NCI-H187 treated with DMSO at 0.1 percent for 48 hours (cell line): ENCODE results near the gene SMC4.

Experiments used
- DNase-seq: peaks from one replicate; lab custom pipeline; 2025; lab: John Stamatoyannopoulos, UW

The SMC4 gene

DNA sequence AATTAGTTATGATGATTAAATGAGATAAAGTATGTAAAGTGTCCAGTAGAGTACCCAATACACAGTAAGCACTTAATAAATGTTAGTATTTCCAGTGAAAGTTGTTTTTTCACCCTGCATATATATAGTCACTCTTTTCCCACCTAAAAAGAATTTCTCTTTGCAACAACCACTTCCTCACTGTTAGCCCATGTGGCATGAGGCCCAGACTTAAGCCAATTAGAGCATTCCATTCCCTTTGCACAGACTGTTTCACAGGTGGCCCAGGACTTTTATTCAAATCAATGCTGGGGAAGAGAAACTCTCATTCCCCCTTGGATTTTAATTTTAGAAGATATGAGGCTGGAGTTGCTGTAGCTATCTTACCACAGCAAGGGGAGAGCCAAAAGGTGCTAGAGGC is 4.2 kb upstream of the SMC4 start:
- no peak for DNase-seq

DNA sequence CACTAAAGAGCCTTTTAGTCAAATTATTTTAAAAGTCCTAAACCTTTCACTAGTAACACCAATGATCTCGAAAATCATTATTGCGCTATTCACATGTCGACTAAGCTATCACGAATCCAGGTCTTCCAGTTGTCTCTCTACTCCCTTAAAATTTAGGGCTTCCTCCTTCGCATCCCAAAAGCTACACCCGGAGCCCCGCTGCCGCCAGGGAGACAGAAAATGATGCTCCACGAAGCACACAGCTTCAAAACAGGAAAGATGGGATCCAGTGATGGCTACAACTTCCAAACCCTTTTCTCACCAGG is 678 bp upstream of the SMC4 start:
- no peak for DNase-seq

DNA sequence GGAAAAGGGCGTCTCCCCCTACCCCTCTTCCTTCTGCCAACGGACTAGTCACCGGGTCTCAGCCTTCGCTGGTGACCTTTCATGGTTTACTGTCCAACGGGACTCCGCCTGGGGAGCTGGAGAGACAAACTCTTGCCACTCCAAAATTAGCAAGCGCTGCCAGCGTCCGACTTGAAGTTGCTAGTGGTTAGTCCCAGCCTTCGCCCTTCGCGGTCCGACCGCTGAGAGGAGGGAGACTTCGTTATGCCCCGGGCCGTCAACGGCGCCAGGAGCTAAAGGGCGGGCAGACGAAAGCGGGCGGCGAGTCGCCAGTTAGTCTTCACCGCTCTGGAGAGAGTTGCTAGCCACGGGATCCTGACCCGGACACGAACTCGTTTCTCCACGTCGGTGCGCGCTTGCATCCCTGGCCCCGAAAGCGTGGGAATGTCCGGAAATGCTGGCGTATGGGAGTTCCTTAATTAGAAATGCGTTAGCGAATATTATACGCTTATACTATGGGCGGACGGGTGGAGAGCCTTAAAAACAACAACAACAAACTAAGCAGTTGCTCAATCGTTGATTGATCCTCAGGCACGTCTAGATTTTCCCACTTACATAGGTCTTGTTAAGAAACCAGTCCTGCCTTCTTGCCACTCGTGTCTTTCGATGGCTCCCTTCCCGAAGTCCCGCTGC is 716 bp downstream of the SMC4 start:
- no peak for DNase-seq

DNA sequence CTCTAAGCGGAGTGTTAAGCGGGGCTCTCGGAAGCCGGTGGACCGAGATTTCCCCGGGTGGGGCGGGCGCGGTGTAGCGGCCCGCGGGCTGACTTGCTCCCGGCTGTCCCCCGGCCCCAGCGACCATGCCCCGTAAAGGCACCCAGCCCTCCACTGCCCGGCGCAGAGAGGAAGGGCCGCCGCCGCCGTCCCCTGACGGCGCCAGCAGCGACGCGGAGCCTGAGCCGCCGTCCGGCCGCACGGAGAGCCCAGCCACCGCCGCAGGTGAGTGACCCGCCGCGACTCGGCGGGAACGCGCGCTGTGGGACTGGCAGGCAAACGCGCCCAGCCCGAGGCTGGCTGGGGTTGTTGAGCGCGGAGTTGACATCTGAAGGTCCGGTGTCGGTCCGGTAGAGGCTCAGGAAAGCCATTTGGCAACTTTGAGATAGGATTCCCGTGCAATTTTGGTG is 1.3 kb downstream of the SMC4 start:
- no peak for DNase-seq

DNA sequence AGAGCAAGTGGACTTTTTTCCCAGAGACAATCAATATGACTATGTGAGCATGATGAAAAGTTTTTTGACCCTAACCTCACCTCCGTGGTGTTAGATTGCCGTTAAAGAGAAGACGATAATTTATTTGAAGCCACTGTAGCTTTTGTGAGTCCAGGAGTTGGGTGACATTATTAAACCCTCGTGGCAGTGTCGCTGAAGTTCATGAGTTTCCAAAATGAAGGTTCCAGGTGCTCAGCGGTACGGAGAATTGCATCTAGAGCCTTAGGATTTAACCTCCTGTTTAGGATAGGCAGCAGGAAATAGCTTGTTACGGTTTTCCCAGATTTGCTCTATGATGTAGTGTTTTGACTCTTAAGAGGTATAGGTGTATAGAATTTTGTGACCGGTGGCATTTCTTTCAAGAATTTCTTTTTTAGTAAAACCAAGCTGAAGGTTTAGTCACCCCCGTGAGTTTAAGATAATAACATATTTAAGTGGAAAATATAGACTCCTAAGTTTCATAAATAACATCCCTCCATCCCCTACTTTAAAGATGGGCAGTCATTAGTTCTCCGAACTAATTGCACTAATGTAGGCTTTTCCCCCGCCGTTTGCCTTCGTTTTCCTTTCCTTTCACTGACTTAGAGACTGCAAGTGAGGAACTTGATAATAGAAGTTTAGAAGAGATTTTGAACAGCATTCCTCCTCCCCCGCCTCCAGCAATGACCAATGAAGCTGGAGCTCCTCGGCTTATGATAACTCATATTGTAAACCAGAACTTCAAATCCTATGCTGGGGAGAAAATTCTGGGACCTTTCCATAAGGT is 2.0 kb downstream of the SMC4 start:
- DNase-seq: no peak

DNA sequence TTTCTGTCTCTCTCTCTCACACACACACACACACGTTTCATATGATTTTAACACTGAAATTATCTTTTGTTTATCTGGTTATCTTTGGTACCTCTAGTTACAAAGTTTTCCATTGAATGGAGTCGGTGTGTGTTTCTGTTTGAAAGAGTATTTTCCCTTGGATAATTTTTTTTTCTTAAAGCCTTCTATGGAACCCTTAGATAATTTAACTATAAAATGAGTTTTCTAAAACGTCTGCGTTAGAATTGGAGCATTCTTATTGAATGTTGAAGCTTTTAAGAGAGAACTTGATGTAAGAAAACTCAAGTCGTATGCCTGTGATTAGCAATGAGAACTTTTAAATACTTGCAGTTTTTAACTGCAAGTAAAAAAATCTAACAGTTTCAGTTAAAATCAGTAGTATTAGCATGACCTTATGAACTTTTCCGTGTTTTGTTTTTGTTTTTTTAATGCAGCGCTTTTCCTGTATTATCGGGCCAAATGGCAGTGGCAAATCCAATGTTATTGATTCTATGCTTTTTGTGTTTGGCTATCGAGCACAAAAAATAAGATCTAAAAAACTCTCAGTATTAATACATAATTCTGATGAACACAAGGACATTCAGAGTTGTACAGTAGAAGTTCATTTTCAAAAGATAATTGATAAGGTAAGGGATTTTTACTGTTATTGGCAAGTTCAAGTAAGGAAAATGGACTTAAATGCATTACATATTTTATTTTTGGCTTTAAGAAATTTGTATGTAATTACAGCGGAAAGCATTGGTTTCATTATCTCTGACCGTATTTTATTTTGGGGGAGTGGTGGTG is 3.0 kb downstream of the SMC4 start:
- no peak for DNase-seq

DNA sequence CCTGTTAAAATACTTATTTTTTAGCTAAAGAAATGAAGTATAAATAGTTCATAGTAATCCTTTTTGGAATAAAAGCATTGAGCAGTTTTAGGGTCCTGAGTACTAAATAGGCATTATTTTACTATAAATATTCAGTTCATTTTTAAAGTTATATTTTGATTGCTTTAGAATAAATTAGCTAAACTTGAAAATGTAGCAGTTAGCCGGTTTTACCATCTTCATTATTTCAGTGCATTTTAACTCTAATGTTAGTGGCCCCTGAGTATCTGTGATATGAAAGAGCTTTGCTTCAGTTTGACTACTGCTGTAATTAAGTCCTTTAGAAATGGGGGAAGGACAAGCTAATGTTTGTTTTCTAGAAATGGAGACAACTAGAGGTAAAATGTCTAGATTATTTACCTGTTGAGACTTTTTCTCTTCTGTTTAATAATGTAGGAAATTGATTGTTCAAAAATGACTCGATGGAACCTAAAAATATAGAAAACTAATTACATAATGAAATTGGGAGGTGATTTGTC is 3.6 kb downstream of the SMC4 start:
- no peak for DNase-seq

DNA sequence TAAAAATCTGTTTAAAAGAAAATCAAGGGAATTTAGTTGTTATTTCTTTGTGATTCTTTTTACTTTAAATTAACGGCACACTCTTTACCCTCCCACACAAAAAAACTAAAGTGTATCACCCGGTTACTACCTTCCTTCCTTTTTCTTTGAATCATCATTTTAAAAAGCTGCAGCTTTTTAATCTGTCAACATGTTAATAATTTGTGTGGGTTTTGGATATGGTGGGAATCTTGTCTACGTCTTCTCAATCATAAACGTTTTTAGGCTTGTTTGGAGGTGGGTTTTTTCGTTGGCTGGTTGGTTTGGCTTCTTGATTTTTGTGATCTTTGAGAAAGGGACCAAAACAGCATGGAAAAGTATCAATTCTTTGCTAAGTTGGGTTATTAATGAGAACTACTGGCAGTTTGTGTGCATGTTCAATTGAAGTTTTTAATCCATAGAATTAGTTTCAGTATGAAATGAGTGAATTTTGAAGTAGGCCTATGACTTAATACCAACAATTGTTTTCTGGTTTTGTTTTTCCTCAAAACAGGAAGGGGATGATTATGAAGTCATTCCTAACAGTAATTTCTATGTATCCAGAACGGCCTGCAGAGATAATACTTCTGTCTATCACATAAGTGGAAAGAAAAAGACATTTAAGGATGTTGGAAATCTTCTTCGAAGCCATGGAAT is 4.5 kb downstream of the SMC4 start:
- DNase-seq: no peak

DNA sequence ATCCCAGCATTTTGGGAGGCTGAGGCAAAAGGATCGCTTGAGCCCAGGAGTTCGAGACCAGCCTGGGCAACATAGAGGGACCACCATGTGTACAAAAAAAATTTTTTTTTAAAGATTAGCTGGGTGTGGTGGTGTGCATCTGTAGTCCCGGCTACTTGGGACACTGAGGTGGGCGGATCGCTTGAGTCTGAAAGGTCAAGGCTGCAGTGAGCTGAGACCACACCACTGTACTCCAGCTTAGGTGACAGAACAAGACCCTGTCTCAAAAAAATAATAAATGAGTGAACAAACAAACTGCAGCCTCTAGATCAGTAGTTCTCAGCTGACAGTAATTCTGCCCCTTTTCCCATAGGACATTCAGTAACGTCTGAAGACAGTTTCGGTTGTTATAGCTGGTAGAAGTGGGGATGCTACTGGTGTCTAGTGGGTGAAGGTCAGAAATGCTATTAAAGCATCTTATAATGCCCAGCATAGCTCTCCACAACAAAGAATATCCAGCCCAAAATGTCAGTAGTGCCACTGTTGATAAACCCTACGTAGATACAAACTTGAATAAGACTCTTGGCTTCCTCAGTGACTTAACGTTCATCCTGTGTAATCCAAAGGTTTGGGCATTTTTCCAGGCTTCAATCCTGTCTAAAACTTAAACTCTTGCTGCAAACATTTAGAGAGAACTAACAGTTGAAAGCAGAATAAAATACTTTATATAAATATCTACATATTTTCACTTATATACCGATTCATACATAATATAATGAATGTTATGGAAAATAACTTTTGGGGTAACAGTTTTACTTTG is 10.6 kb downstream of the SMC4 start:
- DNase-seq: no peak

DNA sequence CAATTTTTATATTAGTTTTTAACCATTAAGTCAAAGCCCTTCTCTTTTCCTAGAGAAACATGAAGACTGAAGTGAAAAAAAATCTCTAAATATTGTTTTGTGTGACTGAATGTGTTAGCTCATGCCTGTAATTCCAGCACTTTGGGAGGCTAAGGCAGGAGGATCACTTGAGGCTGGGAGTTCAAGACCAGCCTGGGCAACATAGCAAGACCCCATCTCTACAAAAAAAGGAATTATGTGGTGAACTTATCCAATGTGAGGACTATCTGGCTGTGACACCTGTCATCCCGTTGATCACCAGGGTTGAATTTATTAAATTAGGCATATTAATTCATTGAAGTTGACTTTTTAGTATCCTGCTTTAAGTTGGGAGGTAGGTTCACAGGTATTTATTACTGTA is 13.0 kb downstream of the SMC4 start:
- DNase-seq: no peak

DNA sequence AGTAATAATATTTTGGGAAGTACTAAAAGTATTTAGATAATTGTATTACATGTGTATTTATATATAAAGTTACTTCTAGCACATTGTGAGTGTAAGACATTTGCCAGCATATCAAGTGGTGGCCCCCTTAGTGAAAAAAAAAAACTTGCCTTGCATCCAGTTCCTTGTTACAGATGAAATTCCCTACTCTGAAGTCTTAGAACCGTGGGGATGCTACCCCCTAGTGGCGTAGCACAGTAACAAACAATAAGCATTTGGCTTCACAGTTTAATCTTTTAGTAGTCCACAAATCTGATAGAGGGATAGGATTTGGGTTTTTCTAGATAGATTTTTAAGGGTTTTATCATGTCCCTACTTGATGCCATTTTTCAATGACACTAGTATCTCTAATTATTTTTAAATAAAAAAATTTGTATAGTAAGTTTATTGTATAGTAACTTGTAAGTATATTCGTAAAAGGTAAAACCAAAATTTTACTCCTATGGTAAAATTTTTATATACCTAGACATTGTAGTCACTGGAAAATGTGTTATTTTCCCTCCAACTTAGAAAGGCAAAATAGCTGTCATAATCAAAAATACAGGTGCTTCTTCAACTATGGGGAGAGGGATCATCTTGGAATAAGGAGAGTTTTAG is 14.3 kb downstream of the SMC4 start:
- peak; percentile 48 for DNase-seq

DNA sequence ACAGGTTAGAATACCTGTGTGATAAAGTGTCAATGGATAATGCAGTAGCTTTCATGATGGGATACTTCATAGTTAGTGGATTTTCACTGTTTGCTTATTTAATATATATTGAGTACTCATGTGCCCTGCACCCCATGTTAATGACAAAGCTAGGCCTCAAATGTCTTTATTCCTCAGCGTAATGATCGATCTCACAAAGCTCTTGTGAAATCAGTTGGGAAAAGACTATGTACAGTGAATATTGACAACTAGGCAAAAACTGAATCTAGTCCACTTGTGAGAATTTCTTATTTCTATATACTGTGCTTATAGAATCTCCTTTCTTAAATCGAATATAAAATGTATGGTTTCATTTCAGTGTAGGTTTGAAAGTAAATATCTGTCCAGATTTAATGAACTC is 17.9 kb downstream of the SMC4 start:
- no peak for DNase-seq

DNA sequence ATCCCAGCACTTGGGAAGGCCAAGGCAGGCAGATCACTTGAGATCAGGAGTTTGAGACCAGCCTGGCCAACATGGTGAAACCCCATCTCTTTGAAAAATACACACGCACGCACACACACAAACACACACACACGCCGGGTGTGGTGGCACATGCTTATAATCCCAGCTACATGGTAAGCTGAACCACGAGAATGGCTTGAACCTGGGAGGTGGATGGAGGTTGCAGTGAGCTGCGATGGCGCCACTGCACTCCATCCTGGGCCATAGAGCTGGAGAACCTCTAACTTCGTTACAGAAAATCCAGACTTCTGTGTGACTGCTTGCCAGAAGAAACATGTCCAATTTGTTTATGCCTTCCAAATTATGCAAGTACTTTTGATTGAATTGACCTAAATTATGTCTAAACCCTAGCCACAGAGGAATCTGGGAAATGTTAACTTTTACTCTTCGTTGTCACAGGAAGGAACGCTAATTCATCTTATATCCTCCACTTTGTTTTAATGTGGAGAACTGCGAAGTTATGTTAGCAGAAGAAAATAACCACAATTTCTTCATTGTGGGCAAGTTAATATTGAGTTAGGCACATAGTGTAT is 28.5 kb downstream of the SMC4 start:
- no peak for DNase-seq

DNA sequence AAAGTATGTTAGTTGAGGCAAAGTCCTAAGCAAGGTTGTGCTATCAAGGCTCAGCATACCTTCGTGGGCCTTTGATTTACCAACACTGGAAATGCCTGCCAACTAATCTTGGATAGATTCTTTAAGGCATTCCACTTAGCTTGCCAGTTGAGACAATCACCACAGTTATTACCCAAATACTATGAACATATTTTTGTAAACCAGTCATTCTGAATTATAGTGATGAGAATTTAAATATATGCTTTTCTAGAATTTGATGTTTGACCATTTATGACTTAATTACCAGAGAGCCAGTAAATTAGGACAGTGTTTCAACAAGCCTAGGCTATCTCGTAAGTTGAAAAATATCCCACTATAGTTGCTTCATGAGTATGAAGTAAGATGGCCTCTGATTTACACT is 34.6 kb downstream of the SMC4 start:
- no peak for DNase-seq

DNA sequence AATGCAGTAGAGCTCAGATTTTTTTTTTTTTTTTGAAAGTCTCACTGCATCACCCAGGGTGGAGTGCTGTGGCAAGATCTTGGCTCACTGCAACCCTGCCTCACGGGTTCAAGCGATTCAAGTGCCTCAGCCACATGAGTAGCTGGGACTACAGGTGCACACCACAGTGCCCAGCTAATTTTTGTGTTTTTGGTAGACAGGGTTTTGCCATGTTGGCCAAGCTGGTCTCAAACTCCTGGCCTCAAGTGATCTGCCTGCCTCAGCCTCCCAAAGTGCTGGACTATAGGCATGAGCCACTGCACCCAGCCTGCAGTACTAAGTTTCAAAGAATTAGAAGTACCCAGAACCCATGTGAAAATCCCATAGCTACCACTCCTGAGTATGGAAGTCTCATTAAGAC is 35.6 kb downstream of the SMC4 start:
- no peak for DNase-seq

DNA sequence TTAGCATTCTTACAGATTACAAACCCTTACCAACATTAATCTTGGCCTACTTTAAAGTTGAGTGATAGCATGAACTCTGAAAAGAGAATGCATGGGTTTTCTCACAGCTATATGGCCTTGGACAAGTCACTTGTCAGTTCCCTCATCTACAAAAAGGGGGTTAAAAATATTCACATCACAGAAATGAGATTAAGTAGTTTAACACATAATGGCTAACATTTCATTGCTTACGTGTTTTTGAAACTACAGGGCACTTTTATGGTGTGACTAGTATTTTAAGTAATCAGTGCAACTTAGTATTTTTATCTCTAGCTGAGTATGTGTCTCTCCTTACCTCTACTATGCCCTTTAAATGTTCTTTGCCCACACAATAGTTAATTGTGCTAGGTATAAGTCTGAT is 36.3 kb downstream of the SMC4 start:
- no peak for DNase-seq

DNA sequence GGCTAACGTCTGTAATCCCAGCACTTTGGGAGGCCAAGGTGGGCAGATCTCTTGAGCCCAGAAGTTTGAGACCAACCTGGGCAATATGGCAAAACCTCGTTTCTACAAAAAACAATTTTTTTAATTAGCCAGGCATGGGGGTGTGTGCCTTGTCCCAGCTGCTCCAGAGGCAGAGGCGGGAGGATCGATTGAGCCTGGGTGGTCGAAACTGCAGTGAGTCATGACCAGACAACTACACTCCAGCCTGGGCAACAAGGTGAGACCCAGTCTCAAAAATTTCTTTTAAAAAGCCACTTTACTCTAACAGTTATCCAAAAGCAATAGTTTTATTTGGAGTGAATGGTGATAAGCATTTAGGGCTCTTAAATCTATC is 37.6 kb downstream of the SMC4 start:
- DNase-seq: no peak

DNA sequence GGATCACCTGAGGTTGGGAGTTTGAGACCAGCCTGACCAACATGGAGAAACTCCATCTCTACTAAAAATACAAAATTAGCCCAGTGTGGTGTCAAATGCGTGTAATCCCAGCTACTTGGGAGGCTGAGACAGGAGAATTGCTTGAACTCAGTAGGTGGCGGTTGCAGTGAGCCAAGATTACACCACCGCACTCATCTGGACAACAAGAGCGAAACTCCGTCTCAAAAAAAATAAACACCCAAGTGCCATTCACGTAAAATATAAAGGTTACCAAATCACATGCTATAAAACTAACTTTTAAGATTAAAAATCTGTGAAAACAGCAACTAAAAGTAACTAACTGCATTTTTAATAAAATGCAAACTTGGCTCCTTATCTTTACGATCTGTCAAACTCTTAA is 41.2 kb downstream of the SMC4 start:
- DNase-seq: no peak

DNA sequence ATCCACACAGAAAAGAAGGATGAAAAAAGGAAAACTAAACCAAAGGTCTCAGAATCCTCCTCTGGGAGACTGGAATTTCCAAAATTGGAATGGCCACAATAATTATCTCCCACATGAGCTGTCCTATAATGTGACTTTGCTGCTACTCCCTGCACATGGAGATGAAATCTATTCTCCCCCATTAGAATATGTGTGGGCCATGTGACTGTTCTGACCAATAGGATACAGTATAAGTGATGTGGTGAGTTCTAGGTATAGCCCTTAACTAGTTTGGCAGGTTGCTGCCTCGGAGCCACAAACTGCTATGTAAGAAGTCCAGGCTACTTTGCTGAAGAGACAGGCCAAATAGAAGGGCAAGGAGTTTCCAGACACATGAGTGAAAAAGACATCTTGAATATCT is 45.0 kb downstream of the SMC4 start:
- DNase-seq: no peak

DNA sequence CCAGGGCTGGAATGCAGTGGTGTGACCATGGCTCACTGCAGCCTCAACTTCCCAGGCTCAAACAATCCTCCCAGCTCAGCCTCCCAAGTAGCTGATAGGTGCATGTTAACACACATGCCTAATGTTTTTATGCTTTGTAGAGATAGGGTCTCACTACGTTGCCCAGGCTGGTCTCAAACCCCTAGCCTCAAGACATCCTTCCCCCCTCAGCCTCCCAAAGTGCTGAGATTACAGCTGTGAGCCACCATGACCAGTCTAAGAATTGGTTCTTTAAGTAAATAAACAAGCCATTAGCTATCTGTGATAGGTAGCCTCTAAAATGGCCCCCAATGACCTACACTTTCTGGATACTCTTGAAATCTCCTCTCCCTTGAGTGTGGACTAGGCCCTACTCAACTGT is 46.4 kb downstream of the SMC4 start:
- DNase-seq: no peak
